Activated naive CD4-positive, alpha-beta T cell treated with anti-CD3 and anti-CD28 coated beads for 36 hours (primary cell): ENCODE measurements around the gene PNRC1. TPM values are rescaled to one million over a fixed set of nuclear protein-coding genes. Genes with fewer than 3 reads are reported as not detected.
"Not testable (repeated sequence)": the region's sequence is repeated elsewhere in the genome, so short reads cannot be mapped to it uniquely, and the experiment has no call there.

Experiments used
- CTCF ChIA-PET: fragments of 350-600 bp; sonication (Branson Sonifier 250); formaldehyde crosslinking; loops from one replicate; lab custom pipeline; 2021; ENCODE audit warnings: antibody characterized with exemption; lab: Charles Lee
- DNase-seq: peaks from one replicate; pipeline ENCODE4 v3.0.0-alpha.2; 2020
- H3K27ac Mint-ChIP-seq: one replicate; pipeline ENCODE4 v1.8.0; 2021; ENCODE audit warnings: mild to moderate bottlenecking, mixed read lengths
- H3K27me3 Mint-ChIP-seq: one replicate; pipeline ENCODE4 v1.8.0; 2021; ENCODE audit warnings: low read depth, mixed read lengths
- H3K36me3 Mint-ChIP-seq: one replicate; pipeline ENCODE4 v1.8.0; 2021; ENCODE audit warnings: low read depth, mixed read lengths
- H3K4me1 Mint-ChIP-seq: one replicate; pipeline ENCODE4 v1.8.0; 2021; ENCODE audit warnings: low read depth, mixed read lengths
- H3K4me3 Mint-ChIP-seq: one replicate; pipeline ENCODE4 v1.8.0; 2021; ENCODE audit warnings: mild to moderate bottlenecking, moderate library complexity, mixed read lengths
- H3K9me3 Mint-ChIP-seq: one replicate; pipeline ENCODE4 v1.8.0; 2021; ENCODE audit warnings: mixed read lengths
- intact Hi-C: fragments of 100-400 bp; cut with micrococcal nuclease; formaldehyde crosslinking; loops from one replicate; pipeline ENCODE4 v1.15.1; 2023
- total RNA-seq, 2 experiments: library from RNA; stranded (reverse); gene quantifications; one replicate each; pipeline ENCODE4 v1.2.3, GENCODE V29; 2021

The PNRC1 gene
- 100 to 1,000 TPM; 110 to 111 TPM for total RNA-seq

DNA sequence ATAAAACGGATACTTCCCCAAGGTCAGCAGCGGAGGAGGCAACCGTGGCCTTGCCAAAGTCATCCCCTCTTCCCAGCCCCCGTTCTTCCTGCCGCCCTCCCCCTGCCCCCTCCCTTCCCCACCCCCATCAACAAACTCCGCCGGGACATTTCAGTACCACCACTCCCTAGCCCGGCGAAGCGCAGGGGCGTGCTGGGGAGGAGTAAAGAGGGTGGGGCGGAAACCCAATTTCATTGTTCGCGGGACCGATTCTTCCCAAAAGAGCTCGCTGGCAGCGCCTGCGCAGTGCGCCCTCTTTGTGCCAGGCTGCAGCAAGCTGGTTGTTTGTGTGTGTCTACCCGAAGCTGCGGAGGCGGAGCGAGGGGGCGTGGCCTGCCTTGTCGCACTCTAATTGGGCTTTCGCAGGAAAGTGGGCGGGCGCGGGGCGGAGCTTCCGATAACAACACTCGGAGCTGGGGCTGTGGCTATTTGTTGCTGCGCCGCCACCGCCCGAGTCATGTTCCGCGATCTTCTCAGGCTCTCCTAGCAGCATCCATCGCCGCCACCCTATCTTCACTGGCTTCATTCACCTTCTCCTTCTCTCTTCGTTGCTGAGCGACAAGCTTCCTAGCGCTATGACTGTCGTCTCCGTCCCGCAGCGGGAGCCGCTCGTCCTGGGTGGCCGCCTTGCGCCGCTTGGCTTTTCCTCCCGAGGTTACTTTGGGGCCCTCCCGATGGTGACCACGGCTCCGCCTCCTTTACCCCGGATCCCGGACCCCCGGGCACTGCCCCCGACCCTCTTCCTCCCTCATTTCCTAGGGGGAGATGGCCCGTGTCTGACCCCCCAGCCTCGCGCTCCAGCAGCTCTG lies at the start of gene PNRC1:
Gene PNRC1, plus strand, starts transcription at position 471 of the 848 bp plus-strand sequence. Its CDS starts 144 bp downstream, at position 615.
- Mint-ChIP-seq H3K4me3 (peak within 1 kb of the TSS; percentile 93), H3K9me3 (no peaks in the 10 kb centered on the region), H3K27me3 (no peaks in the 10 kb centered on the region), H3K4me1 (peaks cover 29% of the 10 kb centered on the region), H3K27ac (peak within 1 kb of the TSS; percentile 99), H3K36me3 (peaks cover 34% of the 10 kb centered on the region)
- DNase-seq = peak; percentile 100
- intact Hi-C loops = loop anchor here (1.0 to 10.0 kb wide), 17 partner anchors 37 to 1756 kb away; partner anchors contain the start of genes AKIRIN2, CASP8AP2, GJB7 and LYRM2
- CTCF ChIA-PET = interaction anchor here (0.6 to 3.1 kb wide), 7 partner anchors 12 to 287 kb away, joined by 3 to 23 read pairs (median 5); partner anchors contain the start of genes PM20D2 and SRSF12

DNA sequence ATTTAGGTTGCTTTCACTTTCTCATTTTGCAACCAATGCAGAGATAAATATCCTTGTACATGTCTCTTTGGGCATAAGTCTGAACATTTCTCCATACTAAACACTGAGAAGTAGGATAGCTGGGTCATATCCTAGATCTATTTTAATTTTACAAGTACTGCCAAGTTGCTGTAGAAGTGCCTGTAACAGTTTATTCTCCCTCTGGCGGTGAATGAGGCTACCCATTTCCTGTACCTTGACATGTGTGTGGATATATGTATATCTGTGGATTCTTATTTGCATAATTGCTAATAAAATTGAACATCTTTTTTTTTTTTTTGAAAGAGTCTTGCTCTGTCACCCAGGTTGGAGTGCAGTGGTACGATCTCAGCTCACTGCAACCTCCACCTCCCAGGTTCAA lies 48.0 kb upstream of the PNRC1 start:
- H3K4me1 Mint-ChIP-seq = no peaks in the 10 kb centered on the region
- H3K27ac Mint-ChIP-seq = no peak overlapping the region
- CTCF ChIA-PET = interaction anchor here (0.7 kb wide), 1 partner anchor 1586 kb away, joined by 3 read pairs; no protein-coding TSS in a partner anchor
- H3K36me3 Mint-ChIP-seq = no peaks in the 10 kb centered on the region
- intact Hi-C loops = no loop called here
- no peak overlapping the region for H3K4me3 Mint-ChIP-seq
- DNase-seq = no peak
- no peaks in the 10 kb centered on the region for H3K27me3 Mint-ChIP-seq
- H3K9me3 Mint-ChIP-seq = peaks cover 5% of the 10 kb centered on the region

DNA sequence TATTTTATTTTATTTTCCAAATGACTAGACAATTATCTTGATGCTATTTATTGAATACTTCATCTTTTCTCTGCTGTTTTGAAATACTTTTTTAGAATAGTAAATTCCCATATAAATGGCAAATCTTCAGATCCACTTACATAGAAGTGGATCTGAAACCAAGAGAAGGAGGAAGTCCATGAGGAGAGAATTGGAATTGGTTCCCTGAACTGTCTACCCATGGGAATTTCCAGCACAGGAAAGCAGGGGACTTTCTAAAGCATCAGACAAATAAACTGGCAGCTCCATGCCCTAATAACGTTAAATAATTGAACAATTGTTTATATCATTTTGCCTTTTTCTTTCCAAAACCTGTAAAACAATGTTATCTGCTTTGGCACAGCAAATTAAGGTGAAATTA lies 47.1 kb upstream of the PNRC1 start:
- DNase-seq = no peak
- H3K9me3 Mint-ChIP-seq = peaks cover 13% of the 10 kb centered on the region
- H3K36me3 Mint-ChIP-seq = no peaks in the 10 kb centered on the region
- CTCF ChIA-PET = no interaction called here
- intact Hi-C loops = no loop called here
- H3K4me3 Mint-ChIP-seq = no peak overlapping the region
- H3K27me3 Mint-ChIP-seq = no peaks in the 10 kb centered on the region
- H3K4me1 Mint-ChIP-seq = no peaks in the 10 kb centered on the region
- H3K27ac Mint-ChIP-seq = no peak overlapping the region

DNA sequence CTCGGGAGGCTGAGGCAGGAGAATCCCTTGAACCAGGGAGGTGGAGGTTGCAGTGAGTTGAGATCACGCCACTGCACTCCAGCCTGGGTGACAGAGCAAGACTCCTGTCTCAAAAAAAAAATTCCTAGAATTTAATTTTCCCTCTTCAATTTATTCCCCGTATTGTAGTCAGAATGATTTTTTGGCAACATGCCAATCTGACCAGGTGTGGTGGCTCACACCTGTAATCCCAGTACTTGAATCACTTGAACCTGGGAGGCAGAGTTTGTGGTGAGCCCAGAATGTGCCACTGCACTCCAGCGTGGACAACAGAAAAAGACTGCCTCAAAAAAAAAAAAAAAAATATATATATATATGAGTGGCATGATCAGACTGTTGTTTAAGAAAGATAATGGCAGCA lies 46.4 kb upstream of the PNRC1 start:
- H3K36me3 Mint-ChIP-seq, intact Hi-C loops, DNase-seq, CTCF ChIA-PET, H3K4me3 Mint-ChIP-seq, H3K27ac Mint-ChIP-seq, H3K27me3 Mint-ChIP-seq, H3K4me1 Mint-ChIP-seq: not testable (repeated sequence)
- H3K9me3 Mint-ChIP-seq = peaks cover 19% of the 10 kb centered on the region

DNA sequence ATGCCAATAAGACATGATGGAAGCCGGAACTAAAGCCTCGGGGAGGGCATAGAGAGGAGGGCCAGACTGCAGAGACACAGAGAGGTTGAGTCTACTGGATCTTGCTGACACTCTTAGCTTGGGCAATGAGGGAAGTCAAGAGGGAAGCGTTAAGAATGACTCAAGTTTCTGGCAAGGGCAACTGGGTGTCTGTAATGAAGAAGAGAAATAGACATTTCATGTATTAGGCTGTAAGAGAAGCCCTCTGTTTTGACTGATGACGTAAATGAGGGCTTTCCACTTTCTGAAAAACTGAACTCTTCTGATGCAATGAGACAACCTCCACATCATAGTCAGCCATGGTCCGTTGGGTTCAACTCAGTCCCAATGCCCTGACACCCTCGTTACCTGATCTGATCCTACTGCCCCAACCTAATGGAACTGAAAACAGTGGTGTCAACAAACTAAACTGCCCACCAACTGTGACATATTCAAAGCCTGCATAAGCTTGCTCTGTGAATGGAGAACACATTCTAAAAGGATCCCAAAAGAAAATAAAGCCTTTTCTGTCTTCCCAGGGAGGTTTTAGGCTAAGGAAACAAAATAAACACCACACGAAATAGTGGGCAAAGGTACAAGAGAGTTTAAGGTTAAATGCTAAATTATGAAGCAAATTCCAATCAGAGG lies 45.8 kb upstream of the PNRC1 start:
- intact Hi-C loops = no loop called here
- Mint-ChIP-seq H3K27me3 (no peaks in the 10 kb centered on the region), H3K27ac (no peak overlapping the region), H3K36me3 (no peaks in the 10 kb centered on the region), H3K4me3 (no peak overlapping the region), H3K4me1 (no peaks in the 10 kb centered on the region), H3K9me3 (peaks cover 19% of the 10 kb centered on the region)
- CTCF ChIA-PET = no interaction called here
- no peak for DNase-seq

DNA sequence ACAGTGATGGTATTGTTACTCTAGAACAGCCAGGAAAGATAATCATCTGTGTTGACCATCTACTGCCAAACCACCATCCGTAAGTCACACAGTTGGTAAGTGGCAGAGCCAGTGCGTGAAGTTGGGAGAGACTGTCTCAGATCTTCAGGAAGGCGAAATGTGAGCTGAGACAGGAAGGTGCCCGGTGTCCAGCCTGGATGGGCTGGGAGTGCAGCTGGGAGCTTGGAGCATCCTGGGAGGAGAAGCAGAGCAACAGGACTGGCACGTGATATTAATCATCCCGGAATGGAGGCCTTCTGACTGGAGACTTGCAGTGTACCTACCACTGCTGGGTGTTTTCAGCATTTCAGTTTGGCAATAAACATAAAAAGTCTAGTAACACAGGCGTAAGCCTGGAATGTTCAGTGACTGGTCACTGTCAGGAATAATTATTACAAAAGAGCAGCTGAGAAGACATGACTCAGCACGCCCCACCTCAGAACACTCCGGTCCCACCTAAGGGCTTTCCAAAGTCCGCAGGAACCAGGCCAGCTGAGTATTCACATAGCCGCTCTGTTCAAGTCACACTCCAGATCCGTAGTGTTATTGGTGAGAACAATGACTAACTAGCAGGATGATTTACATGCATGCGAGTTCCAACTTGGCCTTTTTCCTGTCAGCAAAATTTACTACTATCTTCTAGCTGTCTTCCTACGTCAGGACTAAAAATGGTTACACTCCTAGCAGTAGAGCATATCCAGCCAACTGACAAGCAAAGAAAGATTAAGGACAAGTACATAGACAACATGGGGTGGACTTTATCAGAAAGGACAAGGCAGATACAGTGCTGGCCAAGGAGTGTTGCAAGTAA lies 45.1 kb upstream of the PNRC1 start:
- CTCF ChIA-PET = no interaction called here
- Mint-ChIP-seq H3K27ac (no peak overlapping the region), H3K27me3 (no peaks in the 10 kb centered on the region), H3K4me1 (no peaks in the 10 kb centered on the region), H3K9me3 (peaks cover 22% of the 10 kb centered on the region), H3K4me3 (no peak overlapping the region), H3K36me3 (no peaks in the 10 kb centered on the region)
- no peak for DNase-seq
- intact Hi-C loops = no loop called here

DNA sequence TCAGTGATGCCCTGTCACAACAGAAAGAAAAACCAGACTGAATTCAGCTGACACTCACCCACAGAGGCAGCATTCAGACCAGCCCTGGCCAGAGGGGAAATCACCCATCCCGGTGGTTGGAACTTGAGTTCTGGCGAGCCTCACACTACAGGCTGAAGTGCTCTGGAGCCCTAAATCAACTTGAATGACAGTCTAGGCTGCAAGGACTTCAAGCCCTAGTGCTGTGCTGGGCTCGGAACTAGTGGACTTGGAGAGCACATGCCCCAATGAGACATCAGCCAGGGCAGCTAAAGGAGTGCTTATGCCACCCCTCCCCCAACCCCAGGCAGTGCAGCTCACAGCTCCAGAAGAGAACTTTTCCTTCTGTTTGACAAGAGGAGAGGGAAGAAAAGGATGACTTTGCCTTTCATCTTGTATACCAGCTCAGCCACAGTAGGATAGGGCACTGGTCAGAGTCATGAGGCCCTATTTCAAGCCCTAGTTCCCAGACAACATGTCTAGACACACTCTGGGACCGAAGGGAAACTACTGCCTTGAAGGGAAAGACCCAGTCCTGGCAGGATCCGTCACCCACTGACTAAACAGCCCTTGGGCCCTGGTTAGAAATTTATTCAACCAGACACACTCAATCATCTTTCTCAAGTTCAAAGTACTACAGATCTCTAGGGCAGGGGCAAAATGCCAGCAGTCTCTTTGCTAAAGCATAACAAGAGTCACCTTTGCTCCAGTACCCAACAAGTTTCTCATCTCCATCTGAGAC lies 43.2 kb upstream of the PNRC1 start:
- Mint-ChIP-seq H3K27me3 (no peaks in the 10 kb centered on the region), H3K4me3 (no peak overlapping the region), H3K27ac (no peak overlapping the region), H3K4me1 (no peaks in the 10 kb centered on the region), H3K9me3 (peaks cover 22% of the 10 kb centered on the region), H3K36me3 (no peaks in the 10 kb centered on the region)
- CTCF ChIA-PET = no interaction called here
- DNase-seq = no peak
- intact Hi-C loops = no loop called here

DNA sequence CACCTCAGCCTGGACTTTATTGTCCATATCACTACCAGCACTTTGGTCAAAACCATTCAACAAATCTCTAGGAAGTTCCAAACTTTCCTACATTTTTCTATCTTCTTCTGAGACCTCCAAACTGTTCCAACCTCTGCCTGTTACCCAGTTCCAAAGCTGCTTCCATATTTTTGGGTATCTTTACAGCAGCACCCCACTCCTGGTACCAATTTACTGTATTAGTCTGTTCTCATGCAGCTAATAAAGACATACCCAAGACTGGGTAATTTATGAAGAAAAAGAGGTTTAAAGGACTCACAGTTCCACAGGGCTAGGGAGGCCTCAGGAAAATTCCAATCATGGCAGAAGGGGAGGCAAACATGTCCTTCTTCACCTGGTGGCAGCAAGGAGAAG lies 42.7 kb upstream of the PNRC1 start:
- CTCF ChIA-PET = interaction anchor here (0.8 kb wide), 1 partner anchor 17 kb away, joined by 5 read pairs; no protein-coding TSS in a partner anchor
- intact Hi-C loops, H3K36me3 Mint-ChIP-seq, DNase-seq, H3K4me1 Mint-ChIP-seq, H3K27ac Mint-ChIP-seq, H3K27me3 Mint-ChIP-seq, H3K4me3 Mint-ChIP-seq: not testable (repeated sequence)
- H3K9me3 Mint-ChIP-seq = peaks cover 22% of the 10 kb centered on the region

DNA sequence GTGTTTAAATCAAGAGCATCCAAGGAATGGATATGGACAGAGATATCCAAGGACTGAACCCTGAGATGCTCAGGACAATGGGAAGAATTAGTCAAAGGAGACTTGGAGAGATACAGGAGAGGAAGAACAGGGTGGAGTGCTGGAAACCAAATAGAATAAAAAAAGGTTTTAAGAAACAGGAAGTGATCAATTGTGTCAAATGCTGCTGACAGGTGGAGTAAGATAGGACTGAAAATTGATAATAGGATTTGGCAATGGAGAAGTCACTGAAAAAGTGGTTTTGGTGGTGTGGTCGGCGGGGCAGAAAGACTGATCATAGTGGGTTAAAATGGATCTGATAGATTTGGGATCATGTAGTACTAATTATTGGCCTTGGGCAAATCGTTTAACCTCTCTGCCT lies 37.9 kb upstream of the PNRC1 start:
- Mint-ChIP-seq H3K9me3 (peaks cover 16% of the 10 kb centered on the region), H3K27ac (no peak overlapping the region), H3K27me3 (no peaks in the 10 kb centered on the region), H3K4me1 (peaks cover 5% of the 10 kb centered on the region), H3K4me3 (no peak overlapping the region), H3K36me3 (no peaks in the 10 kb centered on the region)
- CTCF ChIA-PET = no interaction called here
- intact Hi-C loops = no loop called here
- no peak for DNase-seq

DNA sequence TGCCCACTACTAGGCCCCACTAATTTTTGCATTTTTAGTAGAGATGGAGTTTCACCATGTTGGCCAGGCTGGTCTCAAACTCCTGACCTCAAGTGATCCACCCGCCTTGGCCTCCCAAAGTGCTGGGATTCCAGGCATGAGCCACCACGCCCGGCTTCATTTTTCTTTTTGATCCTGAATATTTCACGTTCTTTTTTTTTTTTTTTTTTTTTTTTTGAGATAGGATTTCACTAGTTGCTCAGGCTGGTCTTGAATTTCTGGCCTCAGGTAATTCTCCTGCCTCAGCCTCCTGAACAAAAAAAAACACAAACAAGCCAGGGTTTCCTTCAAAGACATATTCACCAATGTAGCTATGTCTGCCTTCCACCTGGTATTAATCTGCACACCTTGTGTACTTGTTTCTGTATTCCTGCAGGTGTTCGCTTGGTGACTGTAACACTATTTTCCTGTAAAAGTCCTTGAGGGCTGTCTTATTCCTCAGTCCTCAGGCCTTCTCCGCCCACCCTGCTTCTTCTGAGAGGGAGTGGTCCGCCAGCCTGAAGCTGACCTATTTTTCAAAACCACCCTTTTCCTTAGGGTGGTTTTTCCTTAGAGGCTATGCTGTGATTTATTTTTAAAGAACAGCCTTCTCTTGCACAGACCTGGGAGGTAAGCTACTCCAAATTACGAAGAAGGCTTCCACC lies 36.1 kb upstream of the PNRC1 start:
- Mint-ChIP-seq H3K27me3 (no peaks in the 10 kb centered on the region), H3K9me3 (peaks cover 3% of the 10 kb centered on the region), H3K36me3 (no peaks in the 10 kb centered on the region), H3K4me3 (no peak overlapping the region), H3K4me1 (peaks cover 5% of the 10 kb centered on the region), H3K27ac (no peak overlapping the region)
- CTCF ChIA-PET = no interaction called here
- no peak for DNase-seq
- intact Hi-C loops = no loop called here

DNA sequence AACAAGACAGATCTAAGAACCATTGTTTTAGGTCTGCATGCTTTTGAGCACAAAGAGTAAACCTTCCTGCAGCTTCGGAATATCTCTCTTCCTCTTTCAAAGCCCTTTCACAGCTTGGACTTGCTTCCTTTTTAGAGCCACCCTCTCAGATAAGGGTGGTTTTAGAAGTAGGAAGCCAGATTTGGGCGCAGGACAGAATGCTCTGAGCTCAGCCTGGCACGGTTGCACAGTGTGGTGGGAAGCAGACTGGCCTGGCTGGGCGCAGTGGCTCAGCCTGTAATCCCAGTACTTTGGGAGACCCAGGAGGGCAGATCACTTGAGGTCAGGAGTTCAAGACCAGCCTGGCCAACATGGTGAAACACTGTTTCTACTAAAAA lies 35.6 kb upstream of the PNRC1 start:
- no peak for DNase-seq
- CTCF ChIA-PET = no interaction called here
- H3K4me3 Mint-ChIP-seq = no peak overlapping the region
- no peaks in the 10 kb centered on the region for H3K27me3 Mint-ChIP-seq
- H3K9me3 Mint-ChIP-seq = peaks cover 3% of the 10 kb centered on the region
- H3K4me1 Mint-ChIP-seq = peaks cover 5% of the 10 kb centered on the region
- no peaks in the 10 kb centered on the region for H3K36me3 Mint-ChIP-seq
- intact Hi-C loops = no loop called here
- no peak overlapping the region for H3K27ac Mint-ChIP-seq
